ENCODE measurements around the gene KTI12.
"Not testable (repeated sequence)": the region's sequence is repeated elsewhere in the genome, so short reads cannot be mapped to it uniquely, and the experiment has no call there.

KTI12 gene

GRCh38 chr1:52033190-52034049 is at the start of gene KTI12:
KTI12 (minus strand) TSS chr1:52033810; CDS start chr1:52033761, 49 bp downstream.
- Mint-ChIP-seq H3K27ac (peak within 1 kb of the TSS; percentile 96), H3K4me1 (ENCODE audit: low read depth) (peaks cover 30% of the 10 kb centered on the region), H3K27me3 (no peaks in the 10 kb centered on the region), H3K4me3 (peak within 1 kb of the TSS; percentile 95), H3K9me3 (ENCODE audit: low read depth) (no peaks in the 10 kb centered on the region), H3K36me3 (peaks cover 14% of the 10 kb centered on the region)

GRCh38 chr1:52080014-52080415 is 46.4 kb upstream of the KTI12 start:
- peaks cover 14% of the 10 kb centered on the region for H3K4me1 Mint-ChIP-seq (ENCODE audit: low read depth)
- no peaks in the 10 kb centered on the region for H3K27me3 Mint-ChIP-seq
- H3K4me3 Mint-ChIP-seq: no peak overlapping the region
- H3K9me3 Mint-ChIP-seq (ENCODE audit: low read depth): no peaks in the 10 kb centered on the region
- H3K36me3 Mint-ChIP-seq: peaks cover 3% of the 10 kb centered on the region
- no peak overlapping the region for H3K27ac Mint-ChIP-seq

GRCh38 chr1:52077277-52077676 is 43.7 kb upstream of the KTI12 start:
- H3K27ac Mint-ChIP-seq; H3K27me3 Mint-ChIP-seq; H3K36me3 Mint-ChIP-seq; H3K9me3 Mint-ChIP-seq (ENCODE audit: low read depth); H3K4me3 Mint-ChIP-seq: not testable (repeated sequence)
- H3K4me1 Mint-ChIP-seq (ENCODE audit: low read depth): peaks cover 14% of the 10 kb centered on the region

GRCh38 chr1:52072291-52072690 is 38.7 kb upstream of the KTI12 start:
- no peak overlapping the region for H3K4me3 Mint-ChIP-seq

GRCh38 chr1:52070704-52071103 is 37.1 kb upstream of the KTI12 start:
- H3K4me1 Mint-ChIP-seq (ENCODE audit: low read depth): peaks cover 26% of the 10 kb centered on the region
- H3K27ac Mint-ChIP-seq: no peak overlapping the region
- no peaks in the 10 kb centered on the region for H3K9me3 Mint-ChIP-seq (ENCODE audit: low read depth)
- peaks cover 5% of the 10 kb centered on the region for H3K36me3 Mint-ChIP-seq
- no peak overlapping the region for H3K4me3 Mint-ChIP-seq
- H3K27me3 Mint-ChIP-seq: no peaks in the 10 kb centered on the region

More at GRCh38 chr1:52072291-52072690, 38.7 kb upstream of the KTI12 start:
- Mint-ChIP-seq H3K27ac (no peak overlapping the region), H3K27me3 (no peaks in the 10 kb centered on the region), H3K4me1 (ENCODE audit: low read depth) (peaks cover 26% of the 10 kb centered on the region), H3K36me3 (peaks cover 5% of the 10 kb centered on the region), H3K9me3 (ENCODE audit: low read depth) (no peaks in the 10 kb centered on the region)

- H3K9me3 Mint-ChIP-seq (ENCODE audit: low read depth): no peaks in the 10 kb centered on the region
- peaks cover 12% of the 10 kb centered on the region for H3K36me3 Mint-ChIP-seq
- no peaks in the 10 kb centered on the region for H3K27me3 Mint-ChIP-seq
- peaks cover 42% of the 10 kb centered on the region for H3K4me1 Mint-ChIP-seq (ENCODE audit: low read depth)
- no peak overlapping the region for H3K27ac Mint-ChIP-seq
- no peak overlapping the region for H3K4me3 Mint-ChIP-seq
Measured at GRCh38 chr1:52063192-52063591, 29.6 kb upstream of the KTI12 start.

- H3K36me3 Mint-ChIP-seq: peaks cover 10% of the 10 kb centered on the region
- H3K4me1 Mint-ChIP-seq (ENCODE audit: low read depth): peaks cover 52% of the 10 kb centered on the region
- no peak overlapping the region for H3K27ac Mint-ChIP-seq
- H3K9me3 Mint-ChIP-seq (ENCODE audit: low read depth): no peaks in the 10 kb centered on the region
- H3K27me3 Mint-ChIP-seq: no peaks in the 10 kb centered on the region
- H3K4me3 Mint-ChIP-seq: no peak overlapping the region
Measured at GRCh38 chr1:52060822-52061221, 27.2 kb upstream of the KTI12 start.

- no peaks in the 10 kb centered on the region for H3K9me3 Mint-ChIP-seq (ENCODE audit: low read depth)
- H3K4me3 Mint-ChIP-seq: no peak overlapping the region
- H3K27ac Mint-ChIP-seq: peak overlapping the region; percentile 34
- H3K36me3 Mint-ChIP-seq: peaks cover 10% of the 10 kb centered on the region
- peaks cover 52% of the 10 kb centered on the region for H3K4me1 Mint-ChIP-seq (ENCODE audit: low read depth)
- no peaks in the 10 kb centered on the region for H3K27me3 Mint-ChIP-seq
Measured at GRCh38 chr1:52059888-52060287, 26.3 kb upstream of the KTI12 start.

GRCh38 chr1:52059321-52059720 is 25.7 kb upstream of the KTI12 start:
- H3K4me3 Mint-ChIP-seq: peak overlapping the region; percentile 30
- peak overlapping the region; percentile 70 for H3K27ac Mint-ChIP-seq
- H3K27me3 Mint-ChIP-seq: no peaks in the 10 kb centered on the region
- H3K36me3 Mint-ChIP-seq: peaks cover 10% of the 10 kb centered on the region
- no peaks in the 10 kb centered on the region for H3K9me3 Mint-ChIP-seq (ENCODE audit: low read depth)
- H3K4me1 Mint-ChIP-seq (ENCODE audit: low read depth): peaks cover 53% of the 10 kb centered on the region

GRCh38 chr1:52057876-52058415 is 24.3 kb upstream of the KTI12 start:
- peak overlapping the region; percentile 98 for H3K27ac Mint-ChIP-seq
- peak overlapping the region; percentile 99 for H3K4me3 Mint-ChIP-seq
- no peaks in the 10 kb centered on the region for H3K27me3 Mint-ChIP-seq
- peaks cover 52% of the 10 kb centered on the region for H3K4me1 Mint-ChIP-seq (ENCODE audit: low read depth)
- peaks cover 8% of the 10 kb centered on the region for H3K36me3 Mint-ChIP-seq
- H3K9me3 Mint-ChIP-seq (ENCODE audit: low read depth): no peaks in the 10 kb centered on the region

GRCh38 chr1:52057255-52057654 is 23.6 kb upstream of the KTI12 start:
- Mint-ChIP-seq H3K9me3 (ENCODE audit: low read depth) (no peaks in the 10 kb centered on the region), H3K4me1 (ENCODE audit: low read depth) (peaks cover 55% of the 10 kb centered on the region), H3K27ac (peak overlapping the region; percentile 98), H3K27me3 (no peaks in the 10 kb centered on the region), H3K4me3 (peak overlapping the region; percentile 99), H3K36me3 (peaks cover 9% of the 10 kb centered on the region)

GRCh38 chr1:52056937-52057231 is 23.3 kb upstream of the KTI12 start:
- H3K9me3 Mint-ChIP-seq (ENCODE audit: low read depth): no peaks in the 10 kb centered on the region
- H3K4me3 Mint-ChIP-seq: peak overlapping the region; percentile 99
- H3K27ac Mint-ChIP-seq: peak overlapping the region; percentile 98
- peaks cover 9% of the 10 kb centered on the region for H3K36me3 Mint-ChIP-seq
- H3K27me3 Mint-ChIP-seq: no peaks in the 10 kb centered on the region
- H3K4me1 Mint-ChIP-seq (ENCODE audit: low read depth): peaks cover 59% of the 10 kb centered on the region

GRCh38 chr1:52056163-52056936 is 22.7 kb upstream of the KTI12 start, which contains the start of gene BTF3L4:
BTF3L4 (plus strand) TSS chr1:52056295; CDS start chr1:52059848, 3,553 bp downstream.
- H3K36me3 Mint-ChIP-seq: peaks cover 9% of the 10 kb centered on the region
- peak within 1 kb of the TSS; percentile 98 for H3K27ac Mint-ChIP-seq
- H3K4me1 Mint-ChIP-seq (ENCODE audit: low read depth): peaks cover 61% of the 10 kb centered on the region
- H3K4me3 Mint-ChIP-seq: peak within 1 kb of the TSS; percentile 99
- no peaks in the 10 kb centered on the region for H3K9me3 Mint-ChIP-seq (ENCODE audit: low read depth)
- H3K27me3 Mint-ChIP-seq: no peaks in the 10 kb centered on the region

- Mint-ChIP-seq H3K27me3 (no peaks in the 10 kb centered on the region), H3K4me1 (ENCODE audit: low read depth) (peaks cover 62% of the 10 kb centered on the region), H3K27ac (peak overlapping the region; percentile 91), H3K9me3 (ENCODE audit: low read depth) (no peaks in the 10 kb centered on the region), H3K4me3 (peak overlapping the region; percentile 99), H3K36me3 (peaks cover 9% of the 10 kb centered on the region)
Measured at GRCh38 chr1:52055866-52056162, 22.2 kb upstream of the KTI12 start.

Measured in activated naive CD8-positive, alpha-beta T cell (primary cell).